Duodenal mucosa (tissue), 2 donors: ENCODE results near the gene NOS1AP.

Experiments
- H3K27ac ChIP-seq: one replicate; pipeline ENCODE4 v1.7.0; 2013; ENCODE audit warnings: low read depth, low read length
- H3K27me3 ChIP-seq, 2 donors: one replicate each; pipeline ENCODE4 v1.7.0; 2013; ENCODE audit warnings: low read length in 2 of 2, control low read depth in 1 of 2; ENCODE audit not compliant: insufficient read depth in 2 of 2, control insufficient read depth in 1 of 2
- H3K36me3 ChIP-seq, 2 donors: one replicate each; pipeline ENCODE4 v1.7.0; 2013; ENCODE audit warnings: low read length in 2 of 2, control low read depth in 1 of 2; ENCODE audit not compliant: insufficient read depth in 2 of 2, control insufficient read depth in 1 of 2
- H3K4me1 ChIP-seq, 2 donors: one replicate each; pipeline ENCODE4 v1.7.0; 2013; ENCODE audit warnings: low read length in 2 of 2, control low read depth in 1 of 2; ENCODE audit not compliant: insufficient read depth in 2 of 2, control insufficient read depth in 1 of 2
- H3K4me3 ChIP-seq, 2 donors: one replicate each; pipeline ENCODE4 v1.7.0; 2013; ENCODE audit warnings: low read length in 2 of 2, low read depth in 1 of 2
- H3K9ac ChIP-seq, 2 donors: one replicate each; pipeline ENCODE4 v1.7.0; 2013; ENCODE audit warnings: low read length in 2 of 2, low read depth in 1 of 2
- H3K9me3 ChIP-seq, 2 donors: one replicate each; pipeline ENCODE4 v1.7.0; 2013; ENCODE audit warnings: low read length in 2 of 2, control low read depth in 1 of 2; ENCODE audit not compliant: control insufficient read depth in 1 of 2

NOS1AP gene

GRCh38 chr1:162083273-162083672 lies 13.8 kb downstream of the NOS1AP start:
- H3K9ac ChIP-seq: no peak overlapping the region
- peaks cover 3 to 4% of the 10 kb centered on the region in 2 donors for H3K4me1 ChIP-seq
- no peaks in the 10 kb centered on the region for H3K27me3 ChIP-seq
- H3K36me3 ChIP-seq: no peaks in the 10 kb centered on the region
- no peak overlapping the region for H3K4me3 ChIP-seq
- H3K27ac ChIP-seq: no peak overlapping the region
- no peaks in the 10 kb centered on the region for H3K9me3 ChIP-seq

- Histone ChIP-seq H3K4me3 (no peak overlapping the region), H3K9me3 (no peaks in the 10 kb centered on the region), H3K36me3 (no peaks in the 10 kb centered on the region), H3K27me3 (no peaks in the 10 kb centered on the region), H3K9ac (no peak overlapping the region), H3K4me1 (no peaks in the 10 kb centered on the region), H3K27ac (no peak overlapping the region)
Observed at GRCh38 chr1:162085991-162086390, 16.5 kb downstream of the NOS1AP start.

- H3K4me3 ChIP-seq: no peak overlapping the region
- no peaks in the 10 kb centered on the region for H3K4me1 ChIP-seq
- no peak overlapping the region for H3K27ac ChIP-seq
- no peak overlapping the region for H3K9ac ChIP-seq
- no peaks in the 10 kb centered on the region for H3K36me3 ChIP-seq
- H3K9me3 ChIP-seq: no peaks in the 10 kb centered on the region
- H3K27me3 ChIP-seq: no peaks in the 10 kb centered on the region
Observed at GRCh38 chr1:162087111-162087510, 17.6 kb downstream of the NOS1AP start.

- no peaks in the 10 kb centered on the region for H3K27me3 ChIP-seq
- H3K9ac ChIP-seq: no peak overlapping the region
- H3K36me3 ChIP-seq: no peaks in the 10 kb centered on the region
- no peak overlapping the region for H3K27ac ChIP-seq
- no peaks in the 10 kb centered on the region for H3K4me1 ChIP-seq
- no peak overlapping the region for H3K4me3 ChIP-seq
- no peaks in the 10 kb centered on the region for H3K9me3 ChIP-seq
Observed at GRCh38 chr1:162087574-162087973, 18.1 kb downstream of the NOS1AP start.

DNA sequence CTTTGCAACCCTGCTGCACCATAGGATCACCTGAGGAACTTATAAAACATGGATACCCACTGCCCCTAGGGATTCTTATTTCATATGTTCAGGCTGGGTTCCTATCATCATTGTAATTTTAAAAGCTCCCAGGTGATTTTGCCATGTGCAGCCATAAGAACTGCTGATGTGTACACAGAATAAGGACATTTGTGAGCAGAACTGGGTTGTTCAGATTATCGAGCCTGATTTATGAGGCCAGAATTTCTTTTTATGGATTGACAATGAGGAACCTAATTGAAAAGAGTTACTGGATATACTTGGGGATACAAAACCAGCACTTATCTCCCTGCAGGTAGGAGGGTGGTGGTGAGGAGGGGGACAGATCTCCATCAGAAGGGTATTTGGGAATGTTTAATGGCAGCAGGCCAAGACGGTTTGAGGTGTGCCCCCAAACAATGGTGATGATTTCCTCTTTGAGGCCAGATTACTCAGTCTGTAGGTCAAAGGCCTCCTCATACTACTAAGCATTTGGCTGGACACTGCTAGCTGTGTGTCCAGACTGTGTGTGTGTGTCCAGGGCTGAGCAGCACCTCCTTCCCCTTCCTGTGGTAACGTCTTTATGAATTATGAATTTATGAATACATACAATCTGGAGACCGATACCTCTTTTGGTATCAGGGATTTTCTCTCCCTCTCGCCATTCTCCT lies 18.9 kb downstream of the NOS1AP start:
- H3K4me3 ChIP-seq: no peak overlapping the region
- H3K9ac ChIP-seq: no peak overlapping the region
- H3K27ac ChIP-seq: no peak overlapping the region
- no peaks in the 10 kb centered on the region for H3K36me3 ChIP-seq
- H3K27me3 ChIP-seq: no peaks in the 10 kb centered on the region
- no peaks in the 10 kb centered on the region for H3K9me3 ChIP-seq
- no peaks in the 10 kb centered on the region for H3K4me1 ChIP-seq

DNA sequence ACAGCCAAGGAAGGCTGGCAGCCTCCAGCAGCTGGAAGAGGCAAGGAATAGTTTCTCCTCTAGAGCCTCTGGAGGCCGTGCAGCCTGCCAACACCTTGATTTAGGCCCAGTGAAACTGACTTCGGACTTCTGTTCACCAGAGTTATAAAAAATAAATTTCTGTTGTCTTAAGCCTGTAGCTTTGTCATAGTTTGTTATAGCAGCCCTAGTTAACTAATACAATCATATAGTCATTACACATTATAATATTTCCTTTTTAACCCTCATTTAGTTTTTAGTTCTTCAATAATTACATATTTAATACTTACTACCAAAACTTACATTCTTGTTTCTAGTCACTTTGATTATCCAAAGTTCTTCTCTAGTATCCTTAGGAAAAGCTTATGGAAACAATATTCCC lies 20.3 kb downstream of the NOS1AP start:
- no peaks in the 10 kb centered on the region for H3K9me3 ChIP-seq
- H3K9ac ChIP-seq: no peak overlapping the region
- H3K27me3 ChIP-seq: no peaks in the 10 kb centered on the region
- H3K36me3 ChIP-seq: no peaks in the 10 kb centered on the region
- H3K4me1 ChIP-seq: no peaks in the 10 kb centered on the region
- H3K4me3 ChIP-seq: no peak overlapping the region
- H3K27ac ChIP-seq: no peak overlapping the region

- H3K4me1 ChIP-seq: no peaks in the 10 kb centered on the region
- no peaks in the 10 kb centered on the region for H3K9me3 ChIP-seq
- no peaks in the 10 kb centered on the region for H3K27me3 ChIP-seq
- H3K36me3 ChIP-seq: no peaks in the 10 kb centered on the region
- no peak overlapping the region for H3K9ac ChIP-seq
- no peak overlapping the region for H3K4me3 ChIP-seq
- no peak overlapping the region for H3K27ac ChIP-seq
Observed at GRCh38 chr1:162090378-162090777, 20.9 kb downstream of the NOS1AP start.

DNA sequence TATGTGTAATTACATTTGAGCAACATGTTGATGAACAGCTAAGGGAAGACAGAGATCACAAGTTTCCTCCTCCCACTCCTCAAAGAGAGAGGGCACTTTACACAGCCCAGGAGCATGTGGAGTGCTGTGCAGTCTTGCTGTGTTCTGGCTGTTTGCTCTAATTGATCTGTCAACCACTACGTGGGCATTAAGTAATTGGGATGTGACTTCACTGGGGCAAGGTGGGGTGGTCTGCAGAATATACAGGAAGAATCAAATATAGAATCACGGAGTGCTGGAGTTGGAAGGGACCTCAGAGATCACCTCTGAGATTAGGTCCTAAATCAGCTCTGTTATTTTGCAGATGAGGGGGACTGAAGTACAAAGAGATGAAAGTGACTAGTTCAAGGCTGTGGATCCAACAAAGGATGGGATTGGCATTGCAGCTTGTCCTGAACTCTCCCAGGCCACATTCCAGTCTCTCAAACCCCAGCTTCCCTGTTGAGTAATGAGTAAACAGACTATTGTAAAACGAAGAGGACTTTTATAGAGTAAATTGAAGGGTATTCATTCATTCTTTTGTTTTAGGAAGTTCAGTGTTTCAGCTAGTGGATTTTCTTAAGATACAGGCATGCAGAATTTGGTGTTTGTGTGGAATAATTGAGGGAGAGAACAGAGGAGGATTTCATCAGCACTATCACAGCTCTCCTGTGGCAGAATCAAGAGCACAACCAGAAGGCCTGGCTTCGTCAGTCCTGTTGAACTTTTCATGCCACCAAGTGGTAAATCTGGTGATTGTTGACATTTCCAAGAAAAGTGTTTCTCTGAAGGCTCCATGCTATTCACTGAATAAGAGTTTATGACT lies 22.4 kb downstream of the NOS1AP start:
- Histone ChIP-seq H3K4me1 (no peaks in the 10 kb centered on the region), H3K27ac (no peak overlapping the region), H3K4me3 (no peak overlapping the region), H3K9me3 (no peaks in the 10 kb centered on the region), H3K36me3 (no peaks in the 10 kb centered on the region), H3K27me3 (no peaks in the 10 kb centered on the region), H3K9ac (no peak overlapping the region)

DNA sequence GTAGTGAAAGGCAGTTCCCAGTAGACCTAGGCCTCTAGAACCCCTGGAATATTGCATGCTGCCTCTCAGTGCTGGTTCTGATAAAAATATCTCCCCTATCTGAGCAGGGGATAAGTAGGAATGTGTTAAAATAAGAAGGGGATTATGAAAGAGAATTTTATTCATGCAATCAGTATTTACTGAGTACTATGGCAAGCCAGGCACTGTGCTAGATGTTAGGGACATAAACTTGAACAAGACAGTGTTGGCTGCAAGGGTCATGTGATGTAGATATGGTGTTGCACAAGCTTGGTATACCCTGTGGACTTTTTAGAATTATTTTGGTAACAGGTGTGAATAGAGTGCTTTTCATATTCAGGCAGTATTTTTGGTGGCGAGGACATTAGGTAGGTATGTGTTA lies 23.6 kb downstream of the NOS1AP start:
- Histone ChIP-seq H3K36me3 (no peaks in the 10 kb centered on the region), H3K4me3 (no peak overlapping the region), H3K4me1 (no peaks in the 10 kb centered on the region), H3K9ac (no peak overlapping the region), H3K27ac (no peak overlapping the region), H3K9me3 (no peaks in the 10 kb centered on the region), H3K27me3 (no peaks in the 10 kb centered on the region)

GRCh38 chr1:162094271-162094670 lies 24.8 kb downstream of the NOS1AP start:
- Histone ChIP-seq H3K9ac (no peak overlapping the region), H3K4me3 (no peak overlapping the region), H3K27me3 (no peaks in the 10 kb centered on the region), H3K27ac (no peak overlapping the region), H3K36me3 (no peaks in the 10 kb centered on the region), H3K4me1 (no peaks in the 10 kb centered on the region), H3K9me3 (no peaks in the 10 kb centered on the region)
